Measurements from ENCODE around the gene MAST4. TPM values are rescaled to one million over a fixed set of nuclear protein-coding genes. Genes with fewer than 3 reads are reported as not detected.

Gene MAST4
- total RNA-seq, 2 experiments from 2014 or later = 1.3 to 21.9 TPM

DNA sequence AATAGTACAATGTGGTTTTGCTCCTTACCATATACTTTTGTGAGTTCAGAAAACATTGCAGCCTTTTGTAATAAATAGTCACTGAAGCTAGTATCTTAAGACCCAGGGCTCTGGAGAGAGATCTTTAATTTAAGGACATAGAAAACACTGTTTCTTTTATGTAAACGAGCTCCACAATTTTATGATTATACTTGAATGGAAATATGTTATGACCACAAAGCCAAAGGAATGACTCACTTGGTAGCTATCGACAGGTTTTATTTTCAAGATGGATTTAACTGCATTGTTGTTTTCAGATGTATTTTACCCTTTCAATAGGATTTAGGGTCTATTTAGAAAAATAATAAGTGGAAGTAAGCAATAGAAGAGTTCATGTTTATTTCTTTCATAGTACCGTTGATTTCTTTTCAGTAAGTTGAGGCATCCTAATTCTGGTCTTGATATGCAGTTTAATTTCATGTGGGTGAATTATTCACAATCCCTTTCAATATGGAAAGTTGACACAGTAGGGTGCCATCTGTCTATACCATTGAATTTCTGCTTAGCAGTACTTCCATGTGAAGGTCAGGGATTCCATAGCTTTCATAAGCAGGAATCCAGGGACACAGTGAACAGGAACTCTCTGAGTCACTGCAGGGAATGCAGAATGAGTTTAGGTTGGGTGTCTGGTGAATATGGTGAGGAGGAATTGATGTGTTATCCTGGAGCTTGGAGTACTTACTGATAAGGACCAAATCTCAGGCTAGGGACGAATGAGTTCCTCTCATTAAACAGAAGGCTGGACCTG is 442.8 kb downstream of the MAST4 start:
- Histone ChIP-seq H3K4me3 (ENCODE audit: low read depth, low read length, poor library complexity, severe bottlenecking) (no peak overlapping the region), H3K36me3 (ENCODE audit: insufficient read depth, low read length) (no peaks in the 10 kb centered on the region), H2AFZ (ENCODE audit: low read length) (no peak overlapping the region), H3K79me2 (ENCODE audit: insufficient read depth, low read depth, low read length) (no peaks in the 10 kb centered on the region), H3K9me3 (ENCODE audit: low read length) (no peaks in the 10 kb centered on the region), H3K27ac (ENCODE audit: low read depth, low read length, poor library complexity, severe bottlenecking) (no peak overlapping the region), H3K4me1 (ENCODE audit: insufficient read depth, low read length, poor library complexity, severe bottlenecking) (no peaks in the 10 kb centered on the region), H3K4me2 (ENCODE audit: low read length) (no peak overlapping the region), H4K20me1 (ENCODE audit: insufficient read depth, low read length) (no peaks in the 10 kb centered on the region), H3K9me2 (ENCODE audit: insufficient read depth, low read length) (no peaks in the 10 kb centered on the region)
- DNase-seq (ENCODE audit: low spot score) = no peak
- TF ChIP-seq CTCF (conservative IDR thresholded peaks at IDR 0.05; ENCODE audit: low read length) (no peak), EZH2phosphoT487 (IDR thresholded peaks at IDR 0.05; ENCODE audit: borderline replicate concordance, low read depth, low read length) (no peak)
- BruUV-seq (replicated peaks) = no TSS peak
- intact Hi-C loops (cut with micrococcal nuclease; ENCODE audit: unreplicated experiment) = no loop called here
- POLR2A ChIA-PET = interaction anchor here (0.7 kb wide), 1 partner anchor 177 kb away, joined by 3 read pairs; no protein-coding TSS in a partner anchor
- CTCF ChIA-PET (ENCODE audit: unreplicated experiment) = no interaction called here

DNA sequence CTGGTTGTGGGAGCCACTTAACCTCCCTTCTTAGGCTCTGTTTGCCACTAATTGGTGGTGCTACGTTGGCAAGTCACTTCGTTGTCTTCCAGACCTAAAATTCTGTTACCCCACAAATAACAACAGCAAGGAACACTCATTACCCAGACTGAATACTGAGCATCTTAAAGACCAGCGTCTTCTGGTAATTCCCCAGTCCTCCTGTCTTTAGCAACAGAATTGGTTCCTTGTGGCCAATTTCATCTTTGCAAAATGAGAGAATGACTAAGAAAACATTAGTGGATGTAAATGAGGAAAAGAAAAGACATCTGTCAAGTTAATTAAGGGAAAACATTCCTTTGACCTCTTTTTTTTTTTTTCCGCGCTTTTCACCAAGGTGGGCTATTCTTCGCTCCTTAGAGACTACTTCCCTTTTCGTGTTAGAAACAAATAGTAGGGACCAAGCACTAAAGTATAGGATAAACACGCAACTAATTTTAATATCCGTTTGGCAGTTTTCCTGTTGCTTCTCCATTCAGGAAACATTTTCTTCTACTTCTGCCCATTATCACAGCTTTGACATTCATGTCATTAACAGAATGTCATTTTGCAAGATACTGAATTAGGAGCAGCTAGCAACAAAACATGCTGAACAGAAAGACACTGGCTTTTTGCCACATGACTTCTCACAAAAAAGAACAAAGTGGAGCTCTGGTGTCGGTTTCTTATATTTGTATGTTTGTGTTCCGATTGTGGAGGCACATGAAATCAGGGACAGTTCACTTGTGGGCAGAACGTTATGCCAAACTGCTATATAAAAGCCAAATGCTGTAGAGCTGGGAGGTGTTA is 446.2 kb downstream of the MAST4 start:
- no peak overlapping the region for H3K27ac ChIP-seq (ENCODE audit: low read depth, low read length, poor library complexity, severe bottlenecking)
- no peaks in the 10 kb centered on the region for H3K4me1 ChIP-seq (ENCODE audit: insufficient read depth, low read length, poor library complexity, severe bottlenecking)
- BruUV-seq (replicated peaks) = no TSS peak
- intact Hi-C loops (cut with micrococcal nuclease; ENCODE audit: unreplicated experiment) = no loop called here
- H4K20me1 ChIP-seq (ENCODE audit: insufficient read depth, low read length) = no peaks in the 10 kb centered on the region
- no peak overlapping the region for H2AFZ ChIP-seq (ENCODE audit: low read length)
- POLR2A ChIA-PET = no interaction called here
- H3K4me2 ChIP-seq (ENCODE audit: low read length) = no peak overlapping the region
- H3K9me3 ChIP-seq (ENCODE audit: low read length) = no peaks in the 10 kb centered on the region
- TF ChIP-seq CTCF (conservative IDR thresholded peaks at IDR 0.05; ENCODE audit: low read length) (no peak), EZH2phosphoT487 (IDR thresholded peaks at IDR 0.05; ENCODE audit: borderline replicate concordance, low read depth, low read length) (no peak)
- H3K4me3 ChIP-seq (ENCODE audit: low read depth, low read length, poor library complexity, severe bottlenecking) = no peak overlapping the region
- H3K79me2 ChIP-seq (ENCODE audit: insufficient read depth, low read depth, low read length) = no peaks in the 10 kb centered on the region
- no peaks in the 10 kb centered on the region for H3K36me3 ChIP-seq (ENCODE audit: insufficient read depth, low read length)
- no peaks in the 10 kb centered on the region for H3K9me2 ChIP-seq (ENCODE audit: insufficient read depth, low read length)
- DNase-seq (ENCODE audit: low spot score) = no peak
- CTCF ChIA-PET (ENCODE audit: unreplicated experiment) = no interaction called here
